Activated CD8-positive, alpha-beta T cell treated with anti-CD3 and anti-CD28 coated beads for 36 hours (primary cell): ENCODE data around the gene PSME3. TPM values are rescaled to one million over a fixed set of nuclear protein-coding genes. Genes with fewer than 3 reads are reported as not detected.
"Not testable (repeated sequence)": the region's sequence is repeated elsewhere in the genome, so short reads cannot be mapped to it uniquely, and the experiment has no call there.

Experiments
- ATAC-seq: fragments of 200-7000 bp; cut with Tn5 transposase; one replicate; pipeline ENCODE4 v1.10.0; 2021; ENCODE audit warnings: mild to moderate bottlenecking, moderate library complexity
- CTCF ChIA-PET: fragments of 350-600 bp; sonication (Branson Sonifier 250); formaldehyde crosslinking; loops from one replicate; lab custom pipeline; 2021; ENCODE audit warnings: antibody characterized with exemption; lab: Charles Lee
- POLR2A ChIA-PET: fragments of 350-600 bp; sonication (Branson Sonifier 250); formaldehyde crosslinking; loops from one replicate; lab custom pipeline; 2021; ENCODE audit warnings: antibody characterized with exemption; lab: Charles Lee
- DNase-seq: peaks from one replicate; pipeline ENCODE4 v3.0.0-alpha.2; 2020
- H3K27ac Mint-ChIP-seq: one replicate; pipeline ENCODE4 v1.8.0; 2021; ENCODE audit warnings: mild to moderate bottlenecking, mixed read lengths
- H3K27me3 Mint-ChIP-seq: one replicate; pipeline ENCODE4 v1.8.0; 2021; ENCODE audit warnings: mixed read lengths
- H3K36me3 Mint-ChIP-seq: one replicate; pipeline ENCODE4 v1.8.0; 2021; ENCODE audit warnings: low read depth, mixed read lengths
- H3K4me1 Mint-ChIP-seq: one replicate; pipeline ENCODE4 v1.8.0; 2021; ENCODE audit warnings: low read depth, mixed read lengths
- H3K4me3 Mint-ChIP-seq: one replicate; pipeline ENCODE4 v1.8.0; 2021; ENCODE audit warnings: mild to moderate bottlenecking, moderate library complexity, mixed read lengths
- H3K9me3 Mint-ChIP-seq: one replicate; pipeline ENCODE4 v1.8.0; 2021; ENCODE audit warnings: mixed read lengths
- intact Hi-C: fragments of 100-400 bp; cut with micrococcal nuclease; formaldehyde crosslinking; loops from one replicate; pipeline ENCODE4 v1.10.0; 2022
- total RNA-seq, 2 experiments: library from RNA; stranded (reverse); gene quantifications; one replicate each; pipeline ENCODE4 v1.2.3, GENCODE V29; 2021
- TF ChIP-seq, protein P1 (sequence below): fragments of 200-600 bp; IDR thresholded peaks from one replicate; pipeline ENCODE4 v1.8.0; 2022; ENCODE audit warnings: antibody characterized with exemption, mild to moderate bottlenecking

Gene PSME3
- total RNA-seq, 2 experiments from 2014 or later, result 124 to 132 TPM

DNA sequence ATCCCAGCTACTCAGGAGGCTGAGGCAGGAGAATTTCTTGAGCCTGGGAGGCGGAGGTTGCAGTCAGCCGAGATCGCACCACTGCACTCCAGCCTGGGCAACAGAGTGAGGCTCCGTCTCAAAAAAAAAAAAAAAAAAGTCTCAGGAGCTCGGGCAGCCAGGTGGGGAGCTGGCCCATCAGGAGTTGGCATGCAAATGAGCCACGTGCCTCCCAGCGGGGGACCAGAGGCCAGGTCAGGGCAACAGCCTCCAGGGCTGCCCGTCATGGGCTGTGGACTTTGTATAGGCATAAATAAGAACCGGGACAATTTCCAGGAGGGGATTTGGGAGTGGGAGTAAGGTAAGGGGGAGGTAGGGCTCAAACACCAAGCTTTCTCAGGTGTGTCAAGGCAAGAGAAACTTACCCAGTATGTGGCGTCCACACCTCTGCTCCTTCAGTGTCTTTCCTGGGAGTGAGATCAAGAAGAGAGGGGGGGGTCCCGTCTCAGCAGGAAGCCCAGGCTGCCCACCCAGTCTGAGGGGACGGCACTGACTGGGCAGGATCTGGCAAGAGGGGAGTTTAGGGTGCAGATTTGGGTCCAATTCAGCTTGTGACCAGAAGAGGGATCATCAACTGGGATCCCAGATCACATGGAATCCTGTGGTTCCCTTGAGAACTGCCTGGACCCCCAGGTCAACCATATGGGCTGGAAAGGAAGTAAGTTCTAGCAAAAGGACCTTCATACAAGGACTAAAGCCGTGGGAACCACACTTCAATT lies 45.1 kb downstream of the PSME3 start:
- Mint-ChIP-seq H3K27ac (no peak overlapping the region), H3K4me1 (no peaks in the 10 kb centered on the region), H3K9me3 (no peaks in the 10 kb centered on the region), H3K27me3 (peaks cover 6% of the 10 kb centered on the region), H3K4me3 (no peak overlapping the region), H3K36me3 (no peaks in the 10 kb centered on the region)
- no peak for DNase-seq
- CTCF ChIA-PET, result interaction anchor here (0.9 to 1.4 kb wide), 2 partner anchors 43 to 51 kb away, joined by 3 read pairs; no protein-coding TSS in a partner anchor
- TF ChIP-seq, protein P1, sequence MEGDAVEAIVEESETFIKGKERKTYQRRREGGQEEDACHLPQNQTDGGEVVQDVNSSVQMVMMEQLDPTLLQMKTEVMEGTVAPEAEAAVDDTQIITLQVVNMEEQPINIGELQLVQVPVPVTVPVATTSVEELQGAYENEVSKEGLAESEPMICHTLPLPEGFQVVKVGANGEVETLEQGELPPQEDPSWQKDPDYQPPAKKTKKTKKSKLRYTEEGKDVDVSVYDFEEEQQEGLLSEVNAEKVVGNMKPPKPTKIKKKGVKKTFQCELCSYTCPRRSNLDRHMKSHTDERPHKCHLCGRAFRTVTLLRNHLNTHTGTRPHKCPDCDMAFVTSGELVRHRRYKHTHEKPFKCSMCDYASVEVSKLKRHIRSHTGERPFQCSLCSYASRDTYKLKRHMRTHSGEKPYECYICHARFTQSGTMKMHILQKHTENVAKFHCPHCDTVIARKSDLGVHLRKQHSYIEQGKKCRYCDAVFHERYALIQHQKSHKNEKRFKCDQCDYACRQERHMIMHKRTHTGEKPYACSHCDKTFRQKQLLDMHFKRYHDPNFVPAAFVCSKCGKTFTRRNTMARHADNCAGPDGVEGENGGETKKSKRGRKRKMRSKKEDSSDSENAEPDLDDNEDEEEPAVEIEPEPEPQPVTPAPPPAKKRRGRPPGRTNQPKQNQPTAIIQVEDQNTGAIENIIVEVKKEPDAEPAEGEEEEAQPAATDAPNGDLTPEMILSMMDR, result no peak
- intact Hi-C loops, result no loop called here
- no peak for ATAC-seq
- POLR2A ChIA-PET, result no interaction called here

DNA sequence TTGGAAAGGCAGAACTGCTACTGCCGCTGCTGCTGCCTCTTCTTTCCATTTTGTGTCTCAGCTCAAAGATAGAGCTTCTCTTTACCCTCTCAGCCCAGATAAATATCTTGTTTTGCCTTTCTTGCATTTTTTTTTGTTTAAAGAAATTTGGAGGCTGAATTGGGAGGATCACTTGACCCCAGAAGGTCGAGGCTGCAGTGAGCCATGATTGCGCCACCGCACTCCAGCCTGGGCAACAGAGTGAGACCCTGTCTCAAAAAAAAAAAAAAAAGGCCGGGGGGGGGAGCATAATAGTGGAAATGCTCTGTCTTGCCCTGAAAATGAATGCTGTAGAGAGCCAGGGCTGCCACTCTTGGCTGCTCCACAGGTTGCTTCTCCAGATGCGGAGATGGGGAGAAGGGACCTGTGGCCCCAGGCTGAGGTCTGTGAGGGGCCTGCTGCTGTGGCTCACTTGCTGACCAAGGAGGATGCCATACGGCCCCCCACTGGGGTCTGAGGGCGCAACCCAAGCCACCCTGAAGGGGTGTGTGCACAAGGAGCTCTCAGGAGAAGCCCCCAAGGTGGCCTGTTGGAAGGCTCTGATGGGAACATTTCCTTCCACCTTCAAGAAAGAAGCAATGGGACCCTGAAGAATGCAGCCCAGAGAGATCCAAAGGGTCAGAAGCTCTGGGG lies 45.9 kb downstream of the PSME3 start:
- no peaks in the 10 kb centered on the region for H3K36me3 Mint-ChIP-seq
- TF ChIP-seq, protein P1, result no peak
- no peak for ATAC-seq
- H3K27ac Mint-ChIP-seq, result no peak overlapping the region
- intact Hi-C loops, result no loop called here
- ChIA-PET CTCF (interaction anchor here (0.9 to 1.4 kb wide), 2 partner anchors 43 to 50 kb away, joined by 3 read pairs; no protein-coding TSS in a partner anchor), POLR2A (no interaction called here)
- no peaks in the 10 kb centered on the region for H3K4me1 Mint-ChIP-seq
- H3K9me3 Mint-ChIP-seq, result no peaks in the 10 kb centered on the region
- no peak overlapping the region for H3K4me3 Mint-ChIP-seq
- H3K27me3 Mint-ChIP-seq, result peaks cover 6% of the 10 kb centered on the region
- DNase-seq, result no peak

- no peaks in the 10 kb centered on the region for H3K9me3 Mint-ChIP-seq
- no peaks in the 10 kb centered on the region for H3K4me1 Mint-ChIP-seq
- CTCF ChIA-PET, result no interaction called here
- ATAC-seq, result no peak
- TF ChIP-seq, protein P1, result no peak
- DNase-seq, result no peak
- no peaks in the 10 kb centered on the region for H3K36me3 Mint-ChIP-seq
- POLR2A ChIA-PET, result no interaction called here
- H3K27ac Mint-ChIP-seq, result no peak overlapping the region
- intact Hi-C loops, result no loop called here
- peaks cover 6% of the 10 kb centered on the region for H3K27me3 Mint-ChIP-seq
- no peak overlapping the region for H3K4me3 Mint-ChIP-seq
Measured at GRCh38 chr17:42879596-42879985, 46.4 kb downstream of the PSME3 start.

DNA sequence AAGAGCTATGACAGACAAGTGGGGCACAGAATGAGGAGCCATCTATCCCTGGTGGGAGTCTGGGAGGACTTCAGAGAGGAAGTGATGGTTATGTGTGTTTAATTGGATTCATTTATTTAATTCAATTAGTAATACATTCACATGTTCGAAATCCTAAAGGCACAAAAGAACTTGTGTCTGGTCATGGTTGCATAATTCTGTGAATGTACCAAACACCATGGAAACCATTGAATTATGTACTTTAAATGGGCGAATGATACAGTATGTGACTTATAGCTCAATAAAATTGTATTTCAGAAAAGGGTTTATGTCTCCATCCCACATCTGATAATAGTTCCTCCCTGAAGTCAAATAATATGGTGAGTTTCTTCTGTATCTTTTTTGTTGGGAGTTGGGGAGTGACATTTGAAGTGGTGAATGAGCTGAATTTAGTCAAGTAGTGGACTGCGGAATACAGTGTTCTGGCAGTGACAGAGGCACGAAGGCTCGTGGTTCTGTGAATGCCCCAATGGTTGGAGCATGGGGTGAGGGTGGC lies 47.6 kb downstream of the PSME3 start:
- intact Hi-C loops, result no loop called here
- Mint-ChIP-seq H3K4me3 (no peak overlapping the region), H3K36me3 (no peaks in the 10 kb centered on the region), H3K27ac (no peak overlapping the region), H3K4me1 (no peaks in the 10 kb centered on the region), H3K27me3 (peaks cover 6% of the 10 kb centered on the region), H3K9me3 (no peaks in the 10 kb centered on the region)
- no peak for DNase-seq
- CTCF ChIA-PET, result no interaction called here
- TF ChIP-seq, protein P1, result no peak
- POLR2A ChIA-PET, result interaction anchor here (0.5 to 1.0 kb wide), 2 partner anchors 48 to 294 kb away, joined by 3 read pairs; no protein-coding TSS in a partner anchor
- ATAC-seq, result no peak

- POLR2A ChIA-PET, H3K36me3 Mint-ChIP-seq, H3K4me3 Mint-ChIP-seq, H3K4me1 Mint-ChIP-seq, H3K9me3 Mint-ChIP-seq, intact Hi-C loops, H3K27me3 Mint-ChIP-seq, CTCF ChIA-PET, ATAC-seq, H3K27ac Mint-ChIP-seq, DNase-seq: not testable (repeated sequence)
Measured at GRCh38 chr17:42881706-42882105, 48.5 kb downstream of the PSME3 start.
